Endothelial cell of umbilical vein (primary cell): ENCODE measurements around the gene PRPSAP1. TPM values are rescaled to one million over a fixed set of nuclear protein-coding genes. Genes with fewer than 3 reads are reported as not detected.

ENCODE experiments used
- BruUV-seq: library from RNA; stranded (reverse); fragments of 400-500 nt; replicated peaks from 2 replicates; lab custom pipeline; 2021; lab: Mats Ljungman, UMichigan
- CTCF ChIA-PET: fragments of 300-600, 350-600 bp; sonication (Branson Sonifier 250); formaldehyde crosslinking; loops from one replicate; lab custom pipeline; 2021; ENCODE audit warnings: antibody characterized with exemption, inconsistent platforms; lab: Charles Lee
- POLR2A ChIA-PET: fragments of 300-600, 350-600 bp; sonication (Branson Sonifier 250); formaldehyde crosslinking; loops from one replicate; lab custom pipeline; 2021; ENCODE audit warnings: antibody characterized with exemption, inconsistent platforms; lab: Charles Lee
- DNase-seq: peaks from one replicate; pipeline ENCODE4 v3.0.0-alpha.2; 2011; ENCODE audit warnings: low read depth, low spot score
- FAIRE-seq: peaks from 2 replicates; lab custom pipeline; 2011; peaks lifted over from hg19 to GRCh38; lab: Jason Lieb, UNC
- H2AFZ ChIP-seq: 2 replicates; pipeline ENCODE4 v1.6.0; 2012; ENCODE audit warnings: low read depth, low read length, control low read depth, inconsistent platforms
- H3K27ac ChIP-seq: 2 replicates; pipeline ENCODE4 v1.5.1; 2011; ENCODE audit warnings: low read depth, mild to moderate bottlenecking, control low read depth, low read length, moderate library complexity; ENCODE audit not compliant: insufficient read depth
- H3K27me3 ChIP-seq, 2 experiments: 2 replicates each; pipeline versions ENCODE4 v1.6.0 to v1.6.1; 2011; ENCODE audit warnings: low read length in 2 of 2, mixed read lengths in 1 of 2; ENCODE audit not compliant: control insufficient read depth in 2 of 2, insufficient read depth in 2 of 2
- H3K36me3 ChIP-seq, 2 experiments: 2 replicates in 1 of 2; 3 replicates in 1 of 2; pipeline ENCODE4 v1.5.1; 2011; ENCODE audit warnings: low read length in 2 of 2, mild to moderate bottlenecking in 1 of 2, moderate library complexity in 1 of 2; ENCODE audit not compliant: control insufficient read depth in 2 of 2, insufficient read depth in 2 of 2; ENCODE audit errors: extremely low read depth in 1 of 2
- H3K4me1 ChIP-seq: 3 replicates; pipeline ENCODE4 v1.5.1; 2011; ENCODE audit warnings: mild to moderate bottlenecking, low read length; ENCODE audit not compliant: control insufficient read depth, insufficient read depth; ENCODE audit errors: extremely low read depth
- H3K4me2 ChIP-seq: 2 replicates; pipeline ENCODE4 v1.6.1; 2011; ENCODE audit warnings: low read length, control low read depth, mixed read lengths; ENCODE audit not compliant: insufficient read depth
- H3K4me3 ChIP-seq, 3 experiments: fragments of 200-600 bp in 1 of 3; sonication (generic), shearing (Covaris generic) in 1 of 3; replicated peaks in 1 of 3; 2 replicates each; pipeline ENCODE4 v1.5.1; 2011 to 2016; ENCODE audit warnings: control low read depth in 3 of 3, low read length in 3 of 3, mild to moderate bottlenecking in 2 of 3, inconsistent platforms in 1 of 3, low read depth in 1 of 3, moderate library complexity in 1 of 3; ENCODE audit not compliant: insufficient read depth in 1 of 3
- H3K79me2 ChIP-seq: 2 replicates; pipeline ENCODE4 v1.6.0; 2012; ENCODE audit warnings: low read length, inconsistent platforms; ENCODE audit not compliant: control insufficient read depth, insufficient read depth
- H3K9ac ChIP-seq: replicated peaks from 2 replicates; pipeline ENCODE3; 2011; ENCODE audit warnings: low read length, control low read depth; ENCODE audit not compliant: insufficient read depth; ENCODE audit errors: extremely low read depth
- H3K9me1 ChIP-seq: replicated peaks from 3 replicates; pipeline ENCODE4 v1.6.0; 2011; ENCODE audit warnings: mild to moderate bottlenecking, low read length; ENCODE audit not compliant: control insufficient read depth, insufficient read depth; ENCODE audit errors: extremely low read depth
- H3K9me3 ChIP-seq: replicated peaks from 2 replicates; pipeline ENCODE4 v1.5.1; 2012; ENCODE audit warnings: low read length, inconsistent platforms; ENCODE audit not compliant: control insufficient read depth, insufficient read depth
- H4K20me1 ChIP-seq: replicated peaks from 2 replicates; pipeline ENCODE3; 2011; ENCODE audit warnings: mild to moderate bottlenecking, low read length; ENCODE audit not compliant: control insufficient read depth, insufficient read depth; ENCODE audit errors: extremely low read depth
- CTCF ChIP-seq, 2 donors: IDR thresholded peaks; 1 replicate in 1 of 2; 2 replicates in 1 of 2; pipeline ENCODE4 v1.5.1; 2011; ENCODE audit warnings: low read length in 2 of 2, mild to moderate bottlenecking in 2 of 2, moderate library complexity in 2 of 2, control low read depth in 1 of 2, inconsistent platforms in 1 of 2, low read depth in 1 of 2; ENCODE audit not compliant: insufficient read depth in 1 of 2; ENCODE audit errors: extremely low read depth in 1 of 2
- EZH2 ChIP-seq: IDR thresholded peaks from 2 replicates; pipeline ENCODE4 v1.6.1; 2012; ENCODE audit warnings: borderline replicate concordance, low read depth, mild to moderate bottlenecking, moderate library complexity, low read length, inconsistent platforms; ENCODE audit not compliant: severe bottlenecking
- FOS ChIP-seq: IDR thresholded peaks from 2 replicates; pipeline ENCODE4 v1.6.1; 2011; ENCODE audit warnings: mild to moderate bottlenecking, low read length, moderate library complexity, borderline replicate concordance; ENCODE audit not compliant: insufficient read depth
- GATA2 ChIP-seq: IDR thresholded peaks from 2 replicates; pipeline ENCODE4 v1.7.0; 2011; ENCODE audit warnings: low read depth, mild to moderate bottlenecking, moderate library complexity, mixed read lengths, low read length; ENCODE audit not compliant: insufficient read length, insufficient read depth
- JUN ChIP-seq: IDR thresholded peaks from 2 replicates; pipeline ENCODE4 v1.6.1; 2011; ENCODE audit warnings: borderline replicate concordance, low read depth; ENCODE audit not compliant: insufficient read length, insufficient read depth
- MAX ChIP-seq: IDR thresholded peaks from 2 replicates; pipeline ENCODE4 v1.6.1; 2011; ENCODE audit not compliant: insufficient read depth, insufficient read length
- MYC ChIP-seq: IDR thresholded peaks from one replicate; pipeline ENCODE4 v1.6.1; 2011; ENCODE audit warnings: mild to moderate bottlenecking, low read depth, low read length
- POLR2A ChIP-seq: IDR thresholded peaks from 2 replicates; pipeline ENCODE4 v1.6.1; 2012; ENCODE audit warnings: low read depth, mild to moderate bottlenecking, control low read depth, low read length
- POLR2AphosphoS5 ChIP-seq: IDR thresholded peaks from 2 replicates; pipeline ENCODE4 v1.6.1; 2012; ENCODE audit warnings: low read depth, mild to moderate bottlenecking, control low read depth, low read length, moderate library complexity; ENCODE audit not compliant: insufficient read depth
- dilution Hi-C: fragments of 300-500 bp; cut with MboI; formaldehyde crosslinking; loops from one replicate; pipeline ENCODE4 v1.15.0; 2019; ENCODE audit warnings: low sequenced_read_pairs; ENCODE audit not compliant: extremely low pct_ligation_motif_present
- intact Hi-C: fragments of 100-400 bp; cut with micrococcal nuclease; formaldehyde crosslinking; loops from one replicate; pipeline ENCODE4 v1.10.0; 2022
- polyA plus RNA-seq, 4 experiments: library from polyadenylated mRNA; depleted of rRNA in 3 of 4; stranded (reverse) in 3 of 4; unstranded in 1 of 4; fragments of >200 nt; gene quantifications; 2 replicates each; pipeline versions ENCODE4 v1.2.1 to v1.2.3, GENCODE V29; 2011 to 2012; ENCODE audit warnings: missing spikeins in 1 of 4
- total RNA-seq: library from RNA; stranded (reverse); gene quantifications from 2 replicates; pipeline ENCODE4 v1.2.3, GENCODE V29; 2021

Gene PRPSAP1
- total and polyA plus RNA-seq, 2 donors (not counting 3 experiments of a cell fraction or from before 2014, with no cell fraction given): 90.2 to 123 TPM

- Histone ChIP-seq H3K79me2 (peaks cover 7% of the 10 kb centered on the region), H3K36me3 (peaks cover 9 to 27% of the 10 kb centered on the region in 2 experiments), H3K27me3 (no peaks in the 10 kb centered on the region), H2AFZ (no peak overlapping the region), H3K4me3 (no peak overlapping the region), H4K20me1 (no peaks in the 10 kb centered on the region), H3K4me2 (no peak overlapping the region), H3K9me3 (no peaks in the 10 kb centered on the region), H3K4me1 (no peaks in the 10 kb centered on the region), H3K9ac (no peak overlapping the region), H3K9me1 (no peaks in the 10 kb centered on the region), H3K27ac (no peak overlapping the region)
- no TSS peak for BruUV-seq
- intact Hi-C loops: no loop called here
- no peak for DNase-seq
- TF ChIP-seq CTCF (IDR thresholded peaks at IDR 0.05; ENCODE audit: extremely low read depth in 1 of 2, insufficient read depth in 1 of 2, low read depth in 1 of 2, low read length in 2 of 2) (no peak), POLR2AphosphoS5 (no peak)
- ChIA-PET POLR2A (no interaction called here), CTCF (interaction anchor here (1.4 to 2.0 kb wide), 3 partner anchors 20 to 52 kb away, joined by 3 to 9 read pairs (median 4); no protein-coding TSS in a partner anchor)
- dilution Hi-C loops: no loop called here
- no peak for FAIRE-seq
These were observed 8.2 kb downstream of the PRPSAP1 start for GRCh38 chr17:76345377-76345974.

- Histone ChIP-seq H3K27me3 (no peaks in the 10 kb centered on the region), H3K36me3 (peaks cover 9 to 27% of the 10 kb centered on the region in 2 experiments), H3K9me1 (no peaks in the 10 kb centered on the region), H3K79me2 (peaks cover 3% of the 10 kb centered on the region), H3K4me2 (no peak overlapping the region), H2AFZ (no peak overlapping the region), H3K4me1 (no peaks in the 10 kb centered on the region), H3K4me3 (no peak overlapping the region), H3K9me3 (no peaks in the 10 kb centered on the region), H3K9ac (no peak overlapping the region), H4K20me1 (no peaks in the 10 kb centered on the region), H3K27ac (no peak overlapping the region)
- ChIA-PET CTCF (no interaction called here), POLR2A (no interaction called here)
- BruUV-seq: no TSS peak
- TF ChIP-seq POLR2A (no peak), MAX (no peak), GATA2 (no peak), EZH2 (no peak), POLR2AphosphoS5 (no peak), FOS (no peak), CTCF (IDR thresholded peaks at IDR 0.05; ENCODE audit: extremely low read depth in 1 of 2, insufficient read depth in 1 of 2, low read depth in 1 of 2, low read length in 2 of 2) (no peak), MYC (no peak), JUN (no peak)
- DNase-seq (no peak), FAIRE-seq (no peak)
- dilution Hi-C loops: no loop called here
- intact Hi-C loops: no loop called here
These were observed 10.6 kb downstream of the PRPSAP1 start for GRCh38 chr17:76343106-76343505.
